HG02970 (cell line): ENCODE results near the gene FNIP1.
"Not testable (repeated sequence)": the region's sequence is repeated elsewhere in the genome, so short reads cannot be mapped to it uniquely, and the experiment has no call there.

Source experiments
- ATAC-seq: cut with Tn5 transposase; IDR thresholded peaks from one replicate; pipeline ENCODE4 v1.9.1; 2021; ENCODE audit warnings: mild to moderate bottlenecking, moderate library complexity, moderate number of reproducible peaks; ENCODE audit not compliant: unreplicated experiment, low FRiP score

The FNIP1 gene

GRCh38 chr5:131754363-131754762 lies 42.5 kb downstream of the FNIP1 start:
- ATAC-seq = no peak

GRCh38 chr5:131751506-131751905 lies 45.3 kb downstream of the FNIP1 start:
- ATAC-seq = no peak

DNA sequence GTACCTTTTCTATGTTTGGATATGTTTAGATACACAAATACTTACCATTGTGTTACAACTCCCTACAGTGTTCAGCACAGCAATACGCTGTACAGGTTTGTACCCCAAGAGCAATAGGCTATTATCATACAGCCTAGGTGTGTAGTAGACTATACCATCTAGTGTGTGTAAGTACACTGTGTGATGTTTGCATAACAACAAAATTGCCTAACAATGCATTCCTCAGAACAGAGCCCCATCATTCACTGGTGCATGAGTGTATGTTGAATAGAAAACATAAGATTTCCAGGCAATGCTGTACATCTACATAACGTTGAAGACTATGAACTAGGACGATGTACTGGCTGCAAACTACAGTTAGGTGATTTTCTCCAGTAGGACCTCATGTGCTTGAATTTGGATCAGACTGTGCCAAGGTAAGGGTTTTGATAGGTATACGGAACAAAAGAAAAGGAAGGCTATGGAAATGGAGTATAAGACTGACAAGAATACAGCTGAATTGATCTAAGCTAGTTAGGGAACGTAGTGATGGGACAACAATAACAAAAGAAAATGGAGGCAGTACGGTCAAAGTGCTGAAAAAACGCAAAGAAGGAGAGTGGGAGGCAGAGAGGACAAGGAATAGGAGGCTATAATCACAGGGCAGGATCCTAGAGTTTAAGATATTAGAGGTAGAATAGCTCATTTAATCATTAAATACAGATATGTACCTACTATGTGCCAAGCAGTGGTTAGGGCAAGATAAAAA lies 46.9 kb downstream of the FNIP1 start:
- no peak for ATAC-seq

GRCh38 chr5:131749138-131749537 lies 47.7 kb downstream of the FNIP1 start:
- no peak for ATAC-seq

DNA sequence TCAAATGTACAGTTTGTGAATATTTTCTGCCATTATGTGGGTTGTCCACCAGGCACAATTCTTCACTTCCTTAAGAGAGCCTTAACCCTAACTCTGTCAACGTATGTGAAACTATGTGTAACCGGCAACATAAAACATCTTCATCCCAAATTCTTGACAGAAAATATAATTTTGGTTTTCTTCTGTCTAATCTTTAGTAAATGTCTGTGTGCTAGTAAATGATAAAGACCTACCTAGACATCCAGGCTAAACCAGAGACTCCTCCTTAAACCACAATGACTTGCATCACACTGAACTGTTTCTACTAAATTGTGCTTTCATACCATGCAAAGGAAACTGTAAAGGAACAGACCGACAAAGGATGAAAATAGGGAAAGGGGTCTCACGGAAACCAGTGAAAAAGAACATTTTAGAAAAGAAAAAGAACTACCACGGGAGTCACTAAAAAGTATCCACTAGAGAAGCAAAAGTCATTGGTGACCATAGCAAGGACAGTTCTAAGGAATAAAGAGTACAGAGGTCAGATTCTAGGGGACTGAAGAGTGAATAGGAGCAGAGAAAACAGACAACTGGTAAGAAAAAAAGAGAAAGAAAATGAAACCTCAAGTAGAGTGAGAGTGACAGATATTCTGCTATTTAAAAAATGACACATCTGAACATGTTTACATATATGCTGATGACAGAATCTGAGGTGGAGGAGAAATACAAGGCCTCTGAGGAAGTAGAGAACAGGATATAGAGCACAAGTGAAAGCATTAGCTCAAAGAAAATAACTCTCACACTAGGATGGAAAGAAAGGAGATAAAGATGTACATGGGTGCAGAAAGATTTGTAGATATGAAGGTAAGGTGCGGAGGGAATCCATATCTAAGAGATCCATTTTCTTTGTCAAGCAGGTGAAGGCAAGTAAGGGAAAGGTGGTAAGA lies 49.4 kb downstream of the FNIP1 start:
- ATAC-seq = no peak

GRCh38 chr5:131746423-131746822 lies 50.4 kb downstream of the FNIP1 start:
- no peak for ATAC-seq

DNA sequence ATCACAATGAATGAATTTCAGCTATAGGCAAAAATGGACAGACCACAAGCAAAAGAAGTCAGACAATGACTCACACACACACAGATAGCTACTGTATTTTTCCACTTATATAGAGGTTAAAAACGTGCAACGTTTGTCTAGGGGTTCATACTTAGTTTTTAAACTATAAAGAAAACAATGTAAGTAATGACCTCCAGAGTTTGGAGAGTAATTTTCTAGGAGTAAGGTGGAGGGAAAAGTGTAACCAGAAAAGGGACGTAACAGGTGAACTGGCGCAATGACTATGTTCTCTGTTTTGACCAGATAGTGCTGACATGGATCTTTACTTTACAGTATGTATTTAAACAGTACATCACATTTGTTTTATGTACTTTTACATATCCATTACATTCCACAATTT lies 51.1 kb downstream of the FNIP1 start:
- ATAC-seq = no peak

GRCh38 chr5:131745155-131745554 lies 51.7 kb downstream of the FNIP1 start:
- no peak for ATAC-seq

- no peak for ATAC-seq
These were observed 56.3 kb downstream of the FNIP1 start for GRCh38 chr5:131740477-131740876.

DNA sequence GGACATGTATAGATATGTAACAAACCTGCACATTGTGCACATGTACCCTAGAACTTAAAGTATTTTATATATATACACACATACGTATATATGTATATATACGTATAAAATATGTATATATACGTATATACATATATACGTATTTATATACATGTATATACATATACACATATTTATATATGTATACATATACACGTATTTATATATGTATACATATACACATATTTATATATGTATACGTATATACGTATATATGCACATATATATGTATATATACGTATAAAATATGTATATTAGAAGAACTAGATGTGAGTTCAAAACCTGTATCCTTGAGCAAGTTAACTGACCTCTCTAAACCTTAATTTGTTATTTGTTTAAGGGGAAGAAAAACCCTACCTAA lies 61.4 kb downstream of the FNIP1 start:
- ATAC-seq = no peak

DNA sequence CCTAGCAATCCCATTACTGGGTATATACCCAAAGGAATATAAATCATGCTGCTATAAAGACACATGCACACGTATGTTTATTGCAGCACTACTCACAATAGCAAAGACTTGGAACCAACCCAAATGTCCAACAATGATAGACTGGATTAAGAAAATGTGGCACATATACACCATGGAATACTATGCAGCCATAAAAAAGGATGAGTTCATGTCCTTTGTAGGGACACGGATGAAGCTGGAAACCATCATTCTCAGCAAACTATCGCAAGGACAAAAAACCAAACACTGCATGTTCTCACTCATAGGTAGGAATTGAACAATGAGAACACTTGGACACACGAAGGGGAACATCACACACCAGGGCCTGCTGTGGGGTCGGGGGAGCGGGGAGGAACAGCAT lies 61.9 kb downstream of the FNIP1 start:
- not testable (repeated sequence) for ATAC-seq

DNA sequence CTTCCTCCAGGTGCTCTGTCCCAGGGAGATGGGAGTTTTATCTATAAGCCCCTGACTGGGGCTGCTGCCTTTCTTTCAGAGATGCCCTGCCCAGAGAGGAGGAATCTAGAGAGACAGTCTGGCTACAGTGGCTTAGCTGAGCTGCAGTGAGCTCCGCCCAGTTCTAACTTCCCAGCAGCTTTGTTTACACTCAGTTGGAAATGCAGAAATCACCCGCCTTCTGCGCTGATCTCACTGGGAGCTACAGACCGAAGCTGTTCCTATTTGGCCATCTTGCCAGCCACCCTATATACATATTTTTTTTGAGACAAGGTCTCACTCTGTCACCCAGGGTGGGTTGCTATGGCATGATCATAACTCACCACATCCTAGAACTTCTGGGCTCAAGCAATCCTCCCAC lies 67.5 kb downstream of the FNIP1 start:
- ATAC-seq = not testable (repeated sequence)

- not testable (repeated sequence) for ATAC-seq
These were observed 72.7 kb downstream of the FNIP1 start for GRCh38 chr5:131724089-131724488.

DNA sequence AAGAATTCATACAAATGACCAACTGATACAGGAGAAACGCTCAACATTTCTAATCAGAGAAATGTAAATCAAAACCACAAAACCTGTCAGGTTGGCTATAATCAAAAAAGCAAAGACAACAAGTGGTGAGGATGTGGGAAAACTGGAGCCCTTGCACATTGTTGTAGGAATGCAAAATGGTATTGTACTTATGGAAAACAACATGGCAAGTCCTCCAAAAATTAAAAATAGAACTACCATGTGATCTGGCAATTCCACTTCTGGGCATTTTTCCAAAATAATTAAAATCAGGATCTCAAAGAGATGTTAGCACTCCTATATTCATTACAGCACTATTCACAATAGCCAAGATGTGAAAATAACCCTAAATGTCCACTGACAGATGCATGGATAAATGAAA lies 76.1 kb downstream of the FNIP1 start:
- ATAC-seq = no peak

DNA sequence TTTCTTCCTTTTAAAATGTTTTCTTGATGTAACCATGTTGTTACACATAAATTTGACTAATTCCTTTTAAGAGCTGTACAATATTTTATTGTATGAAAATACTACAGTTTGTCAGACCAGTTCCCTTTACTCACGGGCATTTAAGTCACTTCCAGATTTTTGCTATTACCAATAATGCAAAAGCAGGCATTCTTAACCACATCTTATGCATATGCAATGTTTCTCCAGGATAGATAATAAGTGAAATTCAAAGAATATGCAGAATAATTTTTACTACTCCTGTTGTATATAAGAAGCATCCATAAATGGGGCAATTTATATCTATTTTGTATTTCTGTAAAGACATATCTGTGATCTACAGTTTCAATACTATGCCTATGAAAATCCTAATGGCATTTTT lies 77.3 kb downstream of the FNIP1 start:
- no peak for ATAC-seq

GRCh38 chr5:131718487-131719014 lies 78.3 kb downstream of the FNIP1 start:
- ATAC-seq = no peak

- ATAC-seq = not testable (repeated sequence)
These were observed 79.7 kb downstream of the FNIP1 start for GRCh38 chr5:131717164-131717563.

- ATAC-seq = no peak
These were observed 80.2 kb downstream of the FNIP1 start for GRCh38 chr5:131716650-131717049.

DNA sequence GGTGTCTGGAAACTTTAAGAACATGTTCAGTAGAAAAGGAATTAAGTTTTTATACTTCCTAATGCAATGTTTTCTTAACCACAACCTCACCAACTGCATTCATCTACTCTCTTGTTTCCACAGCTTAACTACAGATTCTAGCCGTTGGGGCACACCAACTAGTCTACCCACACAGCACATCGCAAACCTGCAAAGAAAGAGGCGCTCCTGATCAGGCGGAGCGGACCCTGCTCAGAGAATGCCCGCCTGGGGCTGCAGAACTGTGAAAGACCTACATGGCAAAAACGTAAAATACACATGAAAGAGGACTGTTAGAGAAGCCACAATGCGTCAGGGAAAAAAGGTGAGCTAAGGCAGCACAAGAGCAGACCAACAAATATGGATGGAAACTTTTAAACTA lies 86.4 kb downstream of the FNIP1 start:
- ATAC-seq = no peak

- ATAC-seq = no peak
These were observed 87.8 kb downstream of the FNIP1 start for GRCh38 chr5:131709043-131709442.

- no peak for ATAC-seq
These were observed 90.5 kb downstream of the FNIP1 start for GRCh38 chr5:131706281-131706680.
